ENCODE results near the gene PUS3.

Gene PUS3

GRCh38 chr11:125902927-125903710, at the start of gene PUS3:
PUS3 (minus strand) TSS chr11:125903206; CDS start chr11:125896284, 6,922 bp downstream.
- DNase-seq (ENCODE audit: low read depth in 2 of 2) = peak; percentile 76 to 81

GRCh38 chr11:125952559-125952958, 49.6 kb upstream of the PUS3 start:
- no peak for DNase-seq (ENCODE audit: low read depth in 2 of 2)

- DNase-seq (ENCODE audit: low read depth in 2 of 2) = no peak
These were observed 48.7 kb upstream of the PUS3 start for GRCh38 chr11:125951731-125952130.

GRCh38 chr11:125950696-125951651, 48.0 kb upstream of the PUS3 start:
- no peak for DNase-seq (ENCODE audit: low read depth in 2 of 2)

- no peak for DNase-seq (ENCODE audit: low read depth in 2 of 2)
These were observed 47.1 kb upstream of the PUS3 start for GRCh38 chr11:125950178-125950490.

GRCh38 chr11:125949271-125950177, 46.5 kb upstream of the PUS3 start:
- no peak for DNase-seq (ENCODE audit: low read depth in 2 of 2)

- DNase-seq (ENCODE audit: low read depth in 2 of 2) = no peak
These were observed 45.5 kb upstream of the PUS3 start for GRCh38 chr11:125948278-125949051.

GRCh38 chr11:125947419-125948277, 44.6 kb upstream of the PUS3 start:
- no peak for DNase-seq (ENCODE audit: low read depth in 2 of 2)

GRCh38 chr11:125946712-125947418, 43.9 kb upstream of the PUS3 start:
- DNase-seq (ENCODE audit: low read depth in 2 of 2) = no peak

GRCh38 chr11:125945797-125946520, 43.0 kb upstream of the PUS3 start, which contains the start of gene VSIG10L2:
VSIG10L2 (plus strand) TSS chr11:125946044; CDS start chr11:125946056, 12 bp downstream.
- no peak for DNase-seq (ENCODE audit: low read depth in 2 of 2)

- DNase-seq (ENCODE audit: low read depth in 2 of 2) = no peak
These were observed 42.2 kb upstream of the PUS3 start for GRCh38 chr11:125945011-125945796.

GRCh38 chr11:125944350-125945010, 41.5 kb upstream of the PUS3 start:
- DNase-seq (ENCODE audit: low read depth in 2 of 2) = no peak

GRCh38 chr11:125943661-125944349, 40.8 kb upstream of the PUS3 start:
- no peak for DNase-seq (ENCODE audit: low read depth in 2 of 2)

- no peak for DNase-seq (ENCODE audit: low read depth in 2 of 2)
These were observed 39.9 kb upstream of the PUS3 start for GRCh38 chr11:125942771-125943428.

GRCh38 chr11:125941619-125942611, 38.9 kb upstream of the PUS3 start:
- peak; percentile 20 to 39 for DNase-seq (ENCODE audit: low read depth in 2 of 2)

Data from activated CD4-positive, alpha-beta T cell treated with anti-CD3 and anti-CD28 coated beads for 24 hours (primary cell).